Measurements from ENCODE around the gene HNF4A. TPM values are rescaled to one million over a fixed set of nuclear protein-coding genes. Genes with fewer than 3 reads are reported as not detected.

Gene HNF4A
- total and polyA plus RNA-seq, 2 of the 13 experiments (the other 11 are each of a cell fraction or from before 2014, with no cell fraction given), result 80.9 to 169 TPM

DNA sequence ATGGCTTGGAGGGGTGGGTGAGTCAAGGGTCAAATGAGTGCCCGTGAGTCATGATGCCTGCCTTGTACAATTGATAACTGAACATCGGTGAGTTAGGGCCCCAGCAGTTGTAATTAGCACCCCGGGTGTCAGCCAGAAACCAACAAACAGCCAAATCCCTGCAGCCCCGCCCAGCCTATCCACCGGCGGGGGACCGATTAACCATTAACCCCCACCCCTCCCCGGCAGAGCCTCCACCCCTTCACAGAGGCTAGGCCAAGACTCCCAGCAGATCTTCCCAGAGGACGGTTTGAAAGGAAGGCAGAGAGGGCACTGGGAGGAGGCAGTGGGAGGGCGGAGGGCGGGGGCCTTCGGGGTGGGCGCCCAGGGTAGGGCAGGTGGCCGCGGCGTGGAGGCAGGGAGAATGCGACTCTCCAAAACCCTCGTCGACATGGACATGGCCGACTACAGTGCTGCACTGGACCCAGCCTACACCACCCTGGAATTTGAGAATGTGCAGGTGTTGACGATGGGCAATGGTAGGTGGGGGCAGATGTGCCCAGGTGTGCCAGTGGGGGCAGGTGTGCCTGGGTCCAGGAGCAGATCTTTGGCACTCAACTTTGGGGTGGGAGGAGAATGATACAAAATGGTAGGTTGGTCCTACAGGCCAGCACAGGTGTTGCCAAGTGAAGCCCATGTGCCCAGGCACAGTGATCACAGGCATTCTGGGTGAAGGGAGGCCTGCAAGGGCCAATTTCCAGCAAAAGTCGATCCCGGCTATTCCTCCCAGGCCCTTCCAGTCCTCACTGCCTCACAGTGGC, 45.7 kb downstream of the HNF4A start (continued):
- TF ChIP-seq, protein P1, sequence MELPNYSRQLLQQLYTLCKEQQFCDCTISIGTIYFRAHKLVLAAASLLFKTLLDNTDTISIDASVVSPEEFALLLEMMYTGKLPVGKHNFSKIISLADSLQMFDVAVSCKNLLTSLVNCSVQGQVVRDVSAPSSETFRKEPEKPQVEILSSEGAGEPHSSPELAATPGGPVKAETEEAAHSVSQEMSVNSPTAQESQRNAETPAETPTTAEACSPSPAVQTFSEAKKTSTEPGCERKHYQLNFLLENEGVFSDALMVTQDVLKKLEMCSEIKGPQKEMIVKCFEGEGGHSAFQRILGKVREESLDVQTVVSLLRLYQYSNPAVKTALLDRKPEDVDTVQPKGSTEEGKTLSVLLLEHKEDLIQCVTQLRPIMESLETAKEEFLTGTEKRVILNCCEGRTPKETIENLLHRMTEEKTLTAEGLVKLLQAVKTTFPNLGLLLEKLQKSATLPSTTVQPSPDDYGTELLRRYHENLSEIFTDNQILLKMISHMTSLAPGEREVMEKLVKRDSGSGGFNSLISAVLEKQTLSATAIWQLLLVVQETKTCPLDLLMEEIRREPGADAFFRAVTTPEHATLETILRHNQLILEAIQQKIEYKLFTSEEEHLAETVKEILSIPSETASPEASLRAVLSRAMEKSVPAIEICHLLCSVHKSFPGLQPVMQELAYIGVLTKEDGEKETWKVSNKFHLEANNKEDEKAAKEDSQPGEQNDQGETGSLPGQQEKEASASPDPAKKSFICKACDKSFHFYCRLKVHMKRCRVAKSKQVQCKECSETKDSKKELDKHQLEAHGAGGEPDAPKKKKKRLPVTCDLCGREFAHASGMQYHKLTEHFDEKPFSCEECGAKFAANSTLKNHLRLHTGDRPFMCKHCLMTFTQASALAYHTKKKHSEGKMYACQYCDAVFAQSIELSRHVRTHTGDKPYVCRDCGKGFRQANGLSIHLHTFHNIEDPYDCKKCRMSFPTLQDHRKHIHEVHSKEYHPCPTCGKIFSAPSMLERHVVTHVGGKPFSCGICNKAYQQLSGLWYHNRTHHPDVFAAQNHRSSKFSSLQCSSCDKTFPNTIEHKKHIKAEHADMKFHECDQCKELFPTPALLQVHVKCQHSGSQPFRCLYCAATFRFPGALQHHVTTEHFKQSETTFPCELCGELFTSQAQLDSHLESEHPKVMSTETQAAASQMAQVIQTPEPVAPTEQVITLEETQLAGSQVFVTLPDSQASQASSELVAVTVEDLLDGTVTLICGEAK (IDR thresholded peaks at IDR 0.05), result no peak
- TF ChIP-seq, protein P1 (CRISPR knock-in tag; IDR thresholded peaks at IDR 0.05), result peak; percentile 81
- TF ChIP-seq, protein P2, sequence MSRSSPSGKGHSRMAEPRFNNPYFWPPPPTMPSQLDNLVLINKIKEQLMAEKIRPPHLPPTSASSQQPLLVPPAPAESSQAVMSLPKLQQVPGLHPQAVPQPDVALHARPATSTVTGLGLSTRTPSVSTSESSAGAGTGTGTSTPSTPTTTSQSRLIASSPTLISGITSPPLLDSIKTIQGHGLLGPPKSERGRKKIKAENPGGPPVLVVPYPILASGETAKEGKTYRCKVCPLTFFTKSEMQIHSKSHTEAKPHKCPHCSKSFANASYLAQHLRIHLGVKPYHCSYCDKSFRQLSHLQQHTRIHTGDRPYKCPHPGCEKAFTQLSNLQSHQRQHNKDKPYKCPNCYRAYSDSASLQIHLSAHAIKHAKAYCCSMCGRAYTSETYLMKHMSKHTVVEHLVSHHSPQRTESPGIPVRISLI (CRISPR knock-in tag; IDR thresholded peaks at IDR 0.05; ENCODE audit: borderline replicate concordance), result no peak
- 0 out of 2 replicates have a peak, but pooled peaks have one; percentile 5 for TF ChIP-seq KLF11 (CRISPR knock-in tag; IDR thresholded peaks at IDR 0.05)
- no peak for TF ChIP-seq GLMP (CRISPR knock-in tag; IDR thresholded peaks at IDR 0.05; ENCODE audit: borderline replicate concordance)
- TF ChIP-seq HDAC1 (CRISPR knock-in tag; IDR thresholded peaks at IDR 0.05), result peak; percentile 89
- no peak for TF ChIP-seq ZNF562 (CRISPR knock-in tag; IDR thresholded peaks at IDR 0.05; ENCODE audit: borderline replicate concordance)
- TF ChIP-seq ARID3A (IDR thresholded peaks at IDR 0.05; ENCODE audit: low read depth, low read length), result peak; percentile 57; the same call in 1 of the 2 replicates
- peak; percentile 92 for TF ChIP-seq ZNF605 (CRISPR knock-in tag; IDR thresholded peaks at IDR 0.05)
- peak; percentile 58; the same call in 1 of the 2 replicates for TF ChIP-seq ZNF790 (CRISPR knock-in tag; IDR thresholded peaks at IDR 0.05; ENCODE audit: borderline replicate concordance)
- TF ChIP-seq SOX6 (IDR thresholded peaks at IDR 0.05), result no peak
- peak; percentile 81 for TF ChIP-seq SOX6 (CRISPR knock-in tag; IDR thresholded peaks at IDR 0.05)
- TF ChIP-seq DPF2 (CRISPR knock-in tag; IDR thresholded peaks at IDR 0.05; ENCODE audit: borderline replicate concordance, low read depth), result peak; percentile 46; the same call in 1 of the 2 replicates
- peak; percentile 80 for TF ChIP-seq ZNF746 (CRISPR knock-in tag; IDR thresholded peaks at IDR 0.05)
- TF ChIP-seq GATAD1 (CRISPR knock-in tag; IDR thresholded peaks at IDR 0.05), result peak; percentile 44; the same call in 1 of the 2 replicates
- no peak for TF ChIP-seq TCF7L2 (IDR thresholded peaks at IDR 0.05; ENCODE audit: low read depth, low read length)
